IMR-90 (cell line): ENCODE data around the gene APOB. TPM values are rescaled to one million over a fixed set of nuclear protein-coding genes. Genes with fewer than 3 reads are reported as not detected.

ENCODE experiments used
- ATAC-seq: fragments of 200-7000 bp; cut with Tn5 transposase; 2 replicates; pipeline ENCODE4 v1.9.1; 2020; ENCODE audit warnings: low read depth, mild to moderate bottlenecking, moderate library complexity
- BruUV-seq: library from RNA; stranded (reverse); fragments of 400-500 nt; replicated peaks from 2 replicates; lab custom pipeline; 2021; lab: Mats Ljungman, UMichigan
- CTCF ChIA-PET: fragments of 300-600 bp; formaldehyde crosslinking; extraction: SDS; loops from one replicate; lab custom pipeline; 2021; ENCODE audit warnings: antibody characterized with exemption; lab: Yijun Ruan, JAX
- POLR2A ChIA-PET: fragments of 300-600 bp; sonication (Branson Sonifier 250); formaldehyde crosslinking; loops from one replicate; lab custom pipeline; 2022; ENCODE audit warnings: antibody characterized with exemption; ENCODE audit not compliant: unreplicated experiment; lab: Charles Lee
- DNase-seq: peaks from one replicate; pipeline ENCODE4 v3.0.0; 2013
- H2AFZ ChIP-seq: replicated peaks from 2 replicates; pipeline ENCODE3; 2013; ENCODE audit warnings: low read length, mild to moderate bottlenecking; ENCODE audit not compliant: poor library complexity
- H2AK5ac ChIP-seq: 2 replicates; pipeline ENCODE4 v1.6.1; 2013; ENCODE audit warnings: low read depth, low read length, inconsistent platforms
- H2AK9ac ChIP-seq: replicated peaks from 2 replicates; pipeline ENCODE3; 2013; ENCODE audit warnings: mild to moderate bottlenecking, low read depth, low read length, moderate library complexity; ENCODE audit not compliant: poor library complexity
- H2BK120ac ChIP-seq: 2 replicates; pipeline ENCODE4 v1.6.1; 2013; ENCODE audit warnings: low read depth, low read length, inconsistent platforms
- H2BK15ac ChIP-seq: 3 replicates; pipeline ENCODE4 v1.6.1; 2013; ENCODE audit warnings: low read depth, low read length, inconsistent platforms
- H2BK20ac ChIP-seq: 2 replicates; pipeline ENCODE4 v1.6.1; 2013; ENCODE audit warnings: low read depth, mild to moderate bottlenecking, inconsistent platforms, low read length, moderate library complexity
- H2BK5ac ChIP-seq: 2 replicates; pipeline ENCODE4 v1.6.1; 2013; ENCODE audit warnings: mild to moderate bottlenecking, low read depth, low read length, inconsistent platforms; ENCODE audit not compliant: poor library complexity, severe bottlenecking
- H3K14ac ChIP-seq: replicated peaks from 2 replicates; pipeline ENCODE4 v1.6.1; 2013; ENCODE audit warnings: low read depth, low read length, inconsistent platforms
- H3K18ac ChIP-seq: 2 replicates; pipeline ENCODE4 v1.6.1; 2013; ENCODE audit warnings: low read depth, low read length, control low read depth
- H3K23ac ChIP-seq: 2 replicates; pipeline ENCODE4 v1.6.1; 2013; ENCODE audit warnings: low read depth, low read length, inconsistent platforms
- H3K27ac ChIP-seq: 2 replicates; pipeline ENCODE4 v1.5.1; 2013; ENCODE audit warnings: mild to moderate bottlenecking, control low read depth, low read length; ENCODE audit not compliant: insufficient read depth
- H3K27me3 ChIP-seq: 2 replicates; pipeline ENCODE4 v1.6.1; 2013; ENCODE audit warnings: low read length; ENCODE audit not compliant: control insufficient read depth, insufficient read depth
- H3K36me3 ChIP-seq: 2 replicates; pipeline ENCODE4 v1.6.1; 2013; ENCODE audit warnings: low read length, mixed read lengths; ENCODE audit not compliant: control insufficient read depth, insufficient read depth
- H3K4ac ChIP-seq: 2 replicates; pipeline ENCODE4 v1.6.1; 2013; ENCODE audit warnings: low read depth, low read length, inconsistent platforms
- H3K4me1 ChIP-seq: 2 replicates; pipeline ENCODE4 v1.6.1; 2013; ENCODE audit warnings: low read length, mixed read lengths; ENCODE audit not compliant: control insufficient read depth, insufficient read depth
- H3K4me2 ChIP-seq: 2 replicates; pipeline ENCODE4 v1.6.1; 2013; ENCODE audit warnings: low read depth, mild to moderate bottlenecking, control low read depth, low read length, moderate library complexity
- H3K4me3 ChIP-seq: 2 replicates; pipeline ENCODE4 v1.5.1; 2013; ENCODE audit warnings: low read depth, mild to moderate bottlenecking, control low read depth, low read length, moderate library complexity; ENCODE audit not compliant: insufficient read depth
- H3K56ac ChIP-seq: 2 replicates; pipeline ENCODE4 v1.6.1; 2013; ENCODE audit warnings: low read length, inconsistent platforms; ENCODE audit not compliant: insufficient read depth; ENCODE audit errors: extremely low read depth
- H3K79me1 ChIP-seq, 2 experiments: 2 replicates each; pipeline ENCODE4 v1.6.1; 2013; ENCODE audit warnings: low read length in 2 of 2, inconsistent platforms in 1 of 2, low read depth in 1 of 2
- H3K9ac ChIP-seq: 2 replicates; pipeline ENCODE4 v1.6.1; 2013; ENCODE audit warnings: low read depth, low read length, control low read depth
- H3K9me1 ChIP-seq: 2 replicates; pipeline ENCODE4 v1.6.1; 2013; ENCODE audit warnings: low read length, inconsistent platforms; ENCODE audit not compliant: insufficient read depth
- H3K9me3 ChIP-seq: 2 replicates; pipeline ENCODE4 v1.6.1; 2013; ENCODE audit warnings: low read length; ENCODE audit not compliant: control insufficient read depth, insufficient read depth
- H4K20me1 ChIP-seq: 2 replicates; pipeline ENCODE4 v1.6.1; 2013; ENCODE audit warnings: low read length, inconsistent platforms; ENCODE audit not compliant: insufficient read depth
- H4K5ac ChIP-seq: 2 replicates; pipeline ENCODE4 v1.6.1; 2013; ENCODE audit warnings: mild to moderate bottlenecking, low read depth, low read length, control low read depth
- H4K8ac ChIP-seq, 2 experiments: 2 replicates each; pipeline ENCODE4 v1.6.1; 2013; ENCODE audit warnings: low read depth in 2 of 2, low read length in 2 of 2, control low read depth in 1 of 2, inconsistent platforms in 1 of 2
- H4K91ac ChIP-seq: 2 replicates; pipeline ENCODE4 v1.6.1; 2013; ENCODE audit warnings: low read depth, low read length, inconsistent platforms; ENCODE audit not compliant: insufficient read depth
- BHLHE40 ChIP-seq: fragments of 150-350 bp; IDR thresholded peaks from 2 replicates; pipeline ENCODE4 v1.6.1; 2016; ENCODE audit warnings: mild to moderate bottlenecking, low read depth, low read length
- CHD1 ChIP-seq: IDR thresholded peaks from 2 replicates; pipeline ENCODE4 v1.6.1; 2012; ENCODE audit warnings: low read depth, low read length, improper control_type of control experiment
- FOS ChIP-seq: fragments of 150-350 bp; IDR thresholded peaks from 2 replicates; pipeline ENCODE4 v1.6.1; 2016; ENCODE audit warnings: low read depth, low read length
- MAFK ChIP-seq: IDR thresholded peaks from 2 replicates; pipeline ENCODE4 v1.6.1; 2012; ENCODE audit warnings: low read depth, low read length, improper control_type of control experiment
- MAZ ChIP-seq: IDR thresholded peaks from 2 replicates; pipeline ENCODE4 v1.6.1; 2012; ENCODE audit warnings: low read depth, mild to moderate bottlenecking, low read length, improper control_type of control experiment, moderate library complexity, borderline replicate concordance
- MXI1 ChIP-seq: IDR thresholded peaks from 2 replicates; pipeline ENCODE4 v1.6.1; 2012; ENCODE audit warnings: low read depth, mild to moderate bottlenecking, low read length, moderate library complexity, borderline replicate concordance
- NFE2L2 ChIP-seq: fragments of 150-350 bp; IDR thresholded peaks from 2 replicates; pipeline ENCODE4 v1.6.1; 2016; ENCODE audit warnings: low read depth, mild to moderate bottlenecking, low read length
- POLR2A ChIP-seq: IDR thresholded peaks from 2 replicates; pipeline ENCODE4 v1.6.1; 2012; ENCODE audit warnings: mild to moderate bottlenecking, low read depth, low read length
- RAD21 ChIP-seq: IDR thresholded peaks from 2 replicates; pipeline ENCODE4 v1.6.1; 2012; ENCODE audit warnings: low read length, improper control_type of control experiment
- RFX5 ChIP-seq: IDR thresholded peaks from 2 replicates; pipeline ENCODE4 v1.8.0; 2012; ENCODE audit warnings: low read depth, mild to moderate bottlenecking, low read length, moderate library complexity
- SMC3 ChIP-seq: fragments of 150-350 bp; IDR thresholded peaks from 2 replicates; pipeline ENCODE4 v1.6.1; 2016; ENCODE audit warnings: low read depth, mild to moderate bottlenecking, antibody characterized with exemption, low read length, moderate library complexity
- WGBS, 2 experiments: methylation state at CpG; one replicate each; pipeline versions ENCODE4 v1.1.5 to v1.1.7; 2013; ENCODE audit warnings: missing lambda C conversion rate in 2 of 2; ENCODE audit not compliant: insufficient read length in 1 of 2; ENCODE audit errors: extremely low coverage in 2 of 2; 5-methylcytosine and 5-hydroxymethylcytosine counted together
- dilution Hi-C: fragments of 300-500 bp; cut with HindIII; formaldehyde crosslinking; loops from one replicate; pipeline ENCODE4 v1.14.3; 2018; ENCODE audit warnings: low sequenced_read_pairs; ENCODE audit not compliant: unreplicated experiment
- in situ Hi-C: fragments of 300-500 bp; cut with MboI; formaldehyde crosslinking; loops from 3 replicates; pipeline ENCODE4 v1.14.3; 2019; ENCODE audit warnings: low sequenced_read_pairs, inconsistent platforms, mixed read lengths
- intact Hi-C: fragments of 100-400 bp; cut with micrococcal nuclease; formaldehyde crosslinking; loops from 2 replicates; pipeline ENCODE4 v1.10.0; 2022
- polyA plus RNA-seq, 3 experiments: library from polyadenylated mRNA; depleted of rRNA; stranded (reverse); fragments of >200 nt; gene quantifications; 2 replicates each; pipeline ENCODE4 v1.2.3, GENCODE V29; 2012; ENCODE audit warnings: low replicate concordance in 1 of 3
- total RNA-seq: library from RNA; depleted of rRNA; stranded (reverse); fragments of >200 nt; gene quantifications from 2 replicates; pipeline ENCODE4 v1.2.3, GENCODE V29; 2012
- TF ChIP-seq, protein P1 (sequence below): fragments of 150-350 bp; IDR thresholded peaks from 2 replicates; pipeline ENCODE4 v1.6.1; 2016; ENCODE audit warnings: low read depth, mild to moderate bottlenecking, low read length, moderate library complexity, borderline replicate concordance
- TF ChIP-seq, protein P2 (sequence below): fragments of 150-350 bp; IDR thresholded peaks from 2 replicates; pipeline ENCODE4 v1.6.1; 2017; ENCODE audit warnings: mild to moderate bottlenecking, antibody characterized with exemption, low read length, low read depth
- TF ChIP-seq, protein P3 (sequence below): conservative IDR thresholded peaks from 2 replicates; pipeline ENCODE4 v1.5.1; 2012; ENCODE audit warnings: mild to moderate bottlenecking, low read depth, low read length, improper control_type of control experiment

The APOB gene
- total and polyA plus RNA-seq, 2 of the 4 experiments (the other 2 are of a cell fraction): under 0.01 TPM; not detected in 1

DNA sequence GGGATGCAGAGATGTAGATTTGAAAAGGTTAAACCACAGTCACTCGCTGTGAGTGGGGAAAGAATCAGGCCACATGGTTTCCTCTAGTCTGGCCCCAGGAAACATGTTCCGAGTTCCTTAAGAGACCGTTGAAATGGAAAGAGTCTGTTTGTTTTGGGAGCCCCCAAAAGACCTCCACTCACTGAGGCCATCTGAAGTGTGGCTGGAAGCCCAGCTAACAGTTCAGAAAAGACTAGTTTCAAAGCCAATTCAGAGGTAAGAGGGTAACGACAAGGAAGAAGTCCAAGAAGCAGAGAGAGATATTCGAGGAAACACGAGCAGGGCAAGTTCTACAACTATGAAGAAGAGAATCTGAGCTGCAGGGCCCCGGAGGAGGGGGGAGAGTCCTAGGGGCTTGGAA lies 61.0 kb downstream of the APOB start:
- no TSS peak for BruUV-seq
- Histone ChIP-seq H3K9me1 (no peaks in the 10 kb centered on the region), H3K14ac (no peak overlapping the region), H3K27me3 (no peaks in the 10 kb centered on the region), H3K4me1 (no peaks in the 10 kb centered on the region), H3K23ac (no peak overlapping the region), H3K4me3 (no peak overlapping the region), H3K4me2 (no peak overlapping the region), H3K9me3 (no peaks in the 10 kb centered on the region), H4K91ac (no peak overlapping the region), H4K8ac (no peak overlapping the region), H4K5ac (no peak overlapping the region), H3K4ac (no peak overlapping the region), H2BK15ac (no peak overlapping the region), H2BK5ac (no peak overlapping the region), H2AK9ac (no peak overlapping the region), H3K56ac (no peak overlapping the region), H2AK5ac (no peak overlapping the region), H3K27ac (no peak overlapping the region), H4K20me1 (no peaks in the 10 kb centered on the region), H3K9ac (no peak overlapping the region), H3K18ac (no peak overlapping the region), H3K79me1 (no peaks in the 10 kb centered on the region), H2BK20ac (no peak overlapping the region), H2BK120ac (no peak overlapping the region), H3K36me3 (no peaks in the 10 kb centered on the region), H2AFZ (no peak overlapping the region)
- ATAC-seq: no peak
- dilution Hi-C loops: no loop called here
- in situ Hi-C loops: no loop called here
- intact Hi-C loops: no loop called here
- TF ChIP-seq RFX5: no peak
- no peak for TF ChIP-seq CHD1
- TF ChIP-seq MAFK: no peak
- TF ChIP-seq NFE2L2: no peak
- no peak for TF ChIP-seq MAZ
- TF ChIP-seq, protein P1, sequence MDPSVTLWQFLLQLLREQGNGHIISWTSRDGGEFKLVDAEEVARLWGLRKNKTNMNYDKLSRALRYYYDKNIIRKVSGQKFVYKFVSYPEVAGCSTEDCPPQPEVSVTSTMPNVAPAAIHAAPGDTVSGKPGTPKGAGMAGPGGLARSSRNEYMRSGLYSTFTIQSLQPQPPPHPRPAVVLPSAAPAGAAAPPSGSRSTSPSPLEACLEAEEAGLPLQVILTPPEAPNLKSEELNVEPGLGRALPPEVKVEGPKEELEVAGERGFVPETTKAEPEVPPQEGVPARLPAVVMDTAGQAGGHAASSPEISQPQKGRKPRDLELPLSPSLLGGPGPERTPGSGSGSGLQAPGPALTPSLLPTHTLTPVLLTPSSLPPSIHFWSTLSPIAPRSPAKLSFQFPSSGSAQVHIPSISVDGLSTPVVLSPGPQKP: no peak
- no peak for TF ChIP-seq SMC3
- TF ChIP-seq FOS: no peak
- TF ChIP-seq BHLHE40: no peak
- TF ChIP-seq MXI1: no peak
- TF ChIP-seq POLR2A: no peak
- TF ChIP-seq, protein P2, sequence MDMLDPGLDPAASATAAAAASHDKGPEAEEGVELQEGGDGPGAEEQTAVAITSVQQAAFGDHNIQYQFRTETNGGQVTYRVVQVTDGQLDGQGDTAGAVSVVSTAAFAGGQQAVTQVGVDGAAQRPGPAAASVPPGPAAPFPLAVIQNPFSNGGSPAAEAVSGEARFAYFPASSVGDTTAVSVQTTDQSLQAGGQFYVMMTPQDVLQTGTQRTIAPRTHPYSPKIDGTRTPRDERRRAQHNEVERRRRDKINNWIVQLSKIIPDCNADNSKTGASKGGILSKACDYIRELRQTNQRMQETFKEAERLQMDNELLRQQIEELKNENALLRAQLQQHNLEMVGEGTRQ: no peak
- no peak for TF ChIP-seq RAD21
- TF ChIP-seq, protein P3, sequence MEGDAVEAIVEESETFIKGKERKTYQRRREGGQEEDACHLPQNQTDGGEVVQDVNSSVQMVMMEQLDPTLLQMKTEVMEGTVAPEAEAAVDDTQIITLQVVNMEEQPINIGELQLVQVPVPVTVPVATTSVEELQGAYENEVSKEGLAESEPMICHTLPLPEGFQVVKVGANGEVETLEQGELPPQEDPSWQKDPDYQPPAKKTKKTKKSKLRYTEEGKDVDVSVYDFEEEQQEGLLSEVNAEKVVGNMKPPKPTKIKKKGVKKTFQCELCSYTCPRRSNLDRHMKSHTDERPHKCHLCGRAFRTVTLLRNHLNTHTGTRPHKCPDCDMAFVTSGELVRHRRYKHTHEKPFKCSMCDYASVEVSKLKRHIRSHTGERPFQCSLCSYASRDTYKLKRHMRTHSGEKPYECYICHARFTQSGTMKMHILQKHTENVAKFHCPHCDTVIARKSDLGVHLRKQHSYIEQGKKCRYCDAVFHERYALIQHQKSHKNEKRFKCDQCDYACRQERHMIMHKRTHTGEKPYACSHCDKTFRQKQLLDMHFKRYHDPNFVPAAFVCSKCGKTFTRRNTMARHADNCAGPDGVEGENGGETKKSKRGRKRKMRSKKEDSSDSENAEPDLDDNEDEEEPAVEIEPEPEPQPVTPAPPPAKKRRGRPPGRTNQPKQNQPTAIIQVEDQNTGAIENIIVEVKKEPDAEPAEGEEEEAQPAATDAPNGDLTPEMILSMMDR: no peak
- ChIA-PET CTCF (no interaction called here), POLR2A (no interaction called here)
- 62% methylated on average over 3 of the region's 7 CpGs; no CpG with 5 or more reads in 1 of the 2 experiments for WGBS, 2 experiments
- DNase-seq: no peak
